ACHN (cell line): ENCODE measurements around the gene TRAPPC11.

Source experiments
- DNase-seq: peaks from one replicate; pipeline ENCODE4 v3.0.0-alpha.2; 2015
- in situ Hi-C: cut with HindIII; loops from 2 replicates; pipeline ENCODE4 v1.10.0; 2017; ENCODE audit warnings: low sequenced_read_pairs, low pct_ligation_motif_present, low pct_unique_long_range_greater_than_20kb

The TRAPPC11 gene

GRCh38 chr4:183635741-183636140 is 23.4 kb upstream of the TRAPPC11 start:
- no peak for DNase-seq
- in situ Hi-C loops, result no loop called here

GRCh38 chr4:183636503-183636902 is 22.6 kb upstream of the TRAPPC11 start:
- in situ Hi-C loops, result no loop called here
- no peak for DNase-seq

DNA sequence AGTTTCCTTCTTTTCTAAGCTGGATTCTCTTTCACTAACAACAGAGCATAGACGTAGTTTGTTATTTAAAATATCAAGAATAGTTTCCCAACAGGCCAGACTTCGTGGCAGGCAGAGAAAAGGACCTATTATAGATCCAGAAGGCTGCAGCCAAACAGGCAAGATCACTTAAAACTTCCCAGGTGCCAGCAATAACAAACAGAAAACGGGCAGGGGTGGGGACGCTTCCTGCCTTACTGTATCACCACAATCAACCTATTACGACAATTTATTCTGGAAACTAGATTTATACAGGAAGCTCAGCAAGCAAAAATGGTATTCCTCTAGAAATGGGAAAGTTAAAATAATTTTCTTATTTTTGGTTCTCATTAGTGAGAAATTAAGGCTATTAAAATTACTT is 22.2 kb upstream of the TRAPPC11 start:
- in situ Hi-C loops, result no loop called here
- no peak for DNase-seq

- in situ Hi-C loops, result no loop called here
- DNase-seq, result peak; percentile 42
Observed at GRCh38 chr4:183637461-183637860, 21.6 kb upstream of the TRAPPC11 start.

GRCh38 chr4:183638436-183638835 is 20.7 kb upstream of the TRAPPC11 start:
- in situ Hi-C loops, result no loop called here

DNA sequence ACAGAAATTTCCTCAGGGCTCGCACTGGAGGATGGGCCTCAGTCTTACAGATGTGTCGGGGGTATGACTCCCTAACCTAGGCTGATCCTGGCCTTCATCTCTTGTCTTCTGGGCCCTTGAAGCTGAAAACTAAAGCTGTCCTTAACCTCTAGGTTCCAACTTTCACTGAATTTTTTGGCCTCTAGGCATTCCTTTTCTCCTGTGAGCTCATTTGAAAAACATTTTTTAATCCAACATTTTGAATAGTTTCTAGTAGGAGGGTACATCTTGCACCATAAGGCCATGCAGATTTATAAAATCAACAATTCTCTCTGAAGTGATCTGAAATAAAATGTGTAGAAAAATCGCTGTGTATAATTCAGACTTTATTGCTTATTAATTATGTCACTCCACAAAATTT is 19.8 kb upstream of the TRAPPC11 start:
- in situ Hi-C loops, result no loop called here

More at GRCh38 chr4:183638436-183638835, 20.7 kb upstream of the TRAPPC11 start:
- no peak for DNase-seq

GRCh38 chr4:183645326-183645725 is 13.8 kb upstream of the TRAPPC11 start:
- in situ Hi-C loops, result no loop called here
- no peak for DNase-seq

More for the DNA sequence above, 19.8 kb upstream of the TRAPPC11 start:
- no peak for DNase-seq

DNA sequence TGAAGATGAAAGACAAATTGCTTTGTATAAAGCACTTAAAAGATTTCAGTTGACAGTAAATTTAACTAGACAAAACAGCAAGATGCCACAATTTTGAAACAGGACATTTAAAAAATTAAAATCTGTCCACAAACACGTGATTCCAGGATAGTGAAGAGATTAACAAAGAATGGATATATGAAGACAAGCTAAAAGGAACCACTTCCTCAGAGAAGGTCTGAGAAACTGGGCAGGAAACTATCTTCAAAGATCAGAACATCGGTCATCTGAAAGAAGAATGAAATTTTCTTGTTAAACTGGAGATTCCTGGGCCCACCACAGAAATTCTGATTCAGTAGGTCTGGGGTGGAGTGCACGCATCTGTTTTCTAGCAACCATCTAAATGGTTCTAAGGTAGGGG is 1.5 kb upstream of the TRAPPC11 start:
- in situ Hi-C loops, result no loop called here
- DNase-seq, result no peak

DNA sequence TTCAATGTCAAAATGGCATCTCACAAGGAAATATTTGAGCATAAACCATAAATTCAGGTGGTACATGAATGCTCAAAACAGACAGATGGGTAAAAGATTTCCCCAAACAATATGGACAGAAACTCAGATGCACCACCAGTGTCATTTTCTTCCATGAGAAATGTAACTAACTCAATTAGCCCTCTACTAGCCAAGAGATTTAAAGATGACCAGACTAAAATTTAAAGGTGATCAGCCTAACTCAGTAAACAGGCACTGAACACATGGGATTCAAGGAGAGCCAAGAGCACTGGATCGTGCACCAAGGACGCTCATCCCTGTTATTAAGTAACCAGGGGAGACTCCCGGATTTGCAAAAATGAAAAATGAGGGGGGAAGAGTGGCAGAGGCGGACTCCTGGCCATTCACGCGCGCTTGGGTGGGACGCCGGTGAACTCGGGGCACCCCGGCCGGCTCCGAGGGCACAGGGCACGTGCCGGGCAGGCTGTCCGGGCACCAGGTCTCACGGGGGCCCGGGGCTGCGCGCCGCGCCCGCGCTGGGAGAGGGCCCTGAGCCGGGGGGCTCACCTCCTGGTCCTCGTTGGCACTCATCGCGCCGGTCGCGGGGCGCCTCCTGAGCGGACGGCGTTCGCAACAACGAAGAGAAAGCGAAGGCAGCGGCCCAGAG is 598 bp upstream of the TRAPPC11 start:
- in situ Hi-C loops, result no loop called here

GRCh38 chr4:183659872-183660242 is 764 bp downstream of the TRAPPC11 start:
- no peak for DNase-seq
- in situ Hi-C loops, result no loop called here

More for the DNA sequence above, 598 bp upstream of the TRAPPC11 start:
- DNase-seq, result peak; percentile 58

- in situ Hi-C loops, result no loop called here
- no peak for DNase-seq
Observed at GRCh38 chr4:183666088-183666487, 7.0 kb downstream of the TRAPPC11 start.

GRCh38 chr4:183670251-183670650 is 11.2 kb downstream of the TRAPPC11 start:
- in situ Hi-C loops, result no loop called here

DNA sequence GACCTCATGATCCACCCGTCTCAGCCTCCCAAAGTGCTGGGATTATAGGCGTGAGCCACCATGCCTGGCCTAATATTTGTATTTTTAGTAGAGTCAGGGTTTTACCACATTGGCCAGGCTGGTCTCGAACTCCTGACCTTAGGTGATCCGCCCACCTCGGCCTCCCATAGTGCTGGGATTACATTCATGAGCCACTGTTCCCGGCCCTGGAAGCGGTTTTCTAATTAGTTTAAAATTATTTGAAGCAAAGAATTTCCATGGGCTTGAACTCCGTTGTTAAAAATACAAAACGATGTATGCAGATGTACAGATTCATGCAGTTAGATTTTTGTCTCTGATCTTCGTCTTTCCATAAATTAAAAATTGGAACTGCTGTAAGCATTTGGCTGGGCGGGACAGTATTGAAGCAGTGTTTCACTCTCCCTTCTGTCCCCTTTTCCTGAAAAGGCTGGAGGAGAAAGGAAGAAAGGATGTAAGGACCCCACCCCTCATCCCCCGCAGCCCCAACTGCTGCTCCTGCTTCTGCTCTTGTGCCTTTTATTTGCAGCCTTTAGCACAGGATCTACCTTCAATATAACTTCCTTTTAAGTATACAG is 12.0 kb downstream of the TRAPPC11 start:
- DNase-seq, result no peak
- in situ Hi-C loops, result no loop called here

More at GRCh38 chr4:183670251-183670650, 11.2 kb downstream of the TRAPPC11 start:
- no peak for DNase-seq

GRCh38 chr4:183674153-183674552 is 15.1 kb downstream of the TRAPPC11 start:
- no peak for DNase-seq
- in situ Hi-C loops, result no loop called here

DNA sequence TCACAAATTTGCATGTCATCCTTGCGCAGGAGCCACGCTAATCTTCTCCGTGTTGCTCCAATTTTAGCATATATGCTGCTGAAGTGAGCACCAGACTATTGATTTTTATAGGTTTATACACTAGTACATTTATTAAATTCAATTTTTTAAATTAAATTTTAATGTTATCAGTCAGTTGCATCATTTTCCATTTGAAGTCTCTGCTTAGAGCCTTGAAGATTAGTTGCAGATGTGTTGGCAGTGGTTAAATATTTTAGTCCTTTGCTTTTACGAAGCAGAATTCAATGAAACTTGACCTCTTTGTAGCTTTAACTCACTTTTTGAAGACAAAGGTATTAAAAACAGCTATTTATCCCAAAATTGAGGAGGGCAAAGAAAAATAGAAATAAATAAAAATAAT is 16.5 kb downstream of the TRAPPC11 start:
- in situ Hi-C loops, result no loop called here
- no peak for DNase-seq

DNA sequence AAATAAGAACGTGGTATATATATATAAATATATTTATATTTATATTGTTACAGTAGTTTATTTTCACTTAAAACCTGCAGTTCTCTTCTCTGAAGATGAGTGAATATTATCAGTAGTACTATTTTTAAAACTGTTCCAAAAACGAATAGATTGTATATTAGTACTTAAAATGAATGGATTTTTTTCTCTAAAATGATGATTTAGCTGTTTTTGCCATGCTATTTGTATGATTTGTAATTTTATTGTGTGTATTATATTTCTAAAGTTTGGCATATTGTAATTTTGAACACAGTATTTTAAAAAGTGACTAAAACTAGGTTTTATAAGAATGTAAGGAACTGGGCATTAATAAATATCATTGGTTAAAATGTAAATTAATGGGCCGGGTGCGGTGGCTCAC is 22.0 kb downstream of the TRAPPC11 start:
- no peak for DNase-seq
- in situ Hi-C loops, result no loop called here

DNA sequence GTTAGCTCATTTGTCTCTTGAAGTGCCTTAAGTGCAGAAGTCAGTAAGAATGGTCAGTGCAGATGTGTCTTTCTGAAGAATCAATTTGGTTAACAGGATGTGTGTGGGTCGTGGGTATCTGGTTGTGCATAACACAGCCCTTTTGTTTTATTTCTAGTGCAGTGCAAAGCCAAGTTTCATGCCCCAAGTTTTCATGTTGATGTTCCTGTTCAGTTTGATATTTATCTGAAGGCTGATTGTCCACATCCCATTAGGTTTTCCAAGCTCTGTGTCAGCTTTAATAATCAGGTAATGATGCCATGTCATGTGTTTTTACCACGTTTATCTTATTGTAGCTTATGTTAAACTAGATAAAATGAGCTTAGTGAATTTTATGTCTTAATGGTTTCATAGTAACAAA is 27.4 kb downstream of the TRAPPC11 start:
- in situ Hi-C loops, result no loop called here
- no peak for DNase-seq

GRCh38 chr4:183688216-183688615 is 29.1 kb downstream of the TRAPPC11 start:
- in situ Hi-C loops, result no loop called here
- DNase-seq, result no peak

GRCh38 chr4:183691006-183691405 is 31.9 kb downstream of the TRAPPC11 start:
- in situ Hi-C loops, result no loop called here
- DNase-seq, result no peak

DNA sequence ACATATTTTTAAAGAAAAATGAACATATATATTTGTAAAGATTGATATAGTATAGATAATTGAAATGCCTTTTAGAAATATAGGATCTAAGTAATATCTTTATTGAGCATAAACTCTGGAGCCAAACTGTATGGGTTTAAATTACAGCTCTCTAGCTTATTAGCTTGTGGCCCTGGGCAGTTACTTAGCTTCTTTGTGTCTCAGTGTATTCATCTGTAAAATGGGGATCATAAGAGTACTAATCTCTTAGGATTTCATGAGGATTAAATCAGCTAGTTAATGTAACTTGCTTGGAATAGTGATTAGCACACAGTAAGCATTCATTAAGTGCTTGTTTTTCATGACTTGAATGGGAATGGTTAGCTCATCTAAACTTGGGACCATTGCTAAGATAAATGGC is 32.8 kb downstream of the TRAPPC11 start:
- in situ Hi-C loops, result no loop called here
- DNase-seq, result no peak
